NCI-H2107 treated with DMSO at 0.1 percent for 48 hours (cell line): ENCODE data around the gene SUOX.
"Not testable (repeated sequence)": the region's sequence is repeated elsewhere in the genome, so short reads cannot be mapped to it uniquely, and the experiment has no call there.

Experiments used
- DNase-seq: peaks from one replicate; lab custom pipeline; 2025; ENCODE audit not compliant: unreplicated experiment; lab: John Stamatoyannopoulos, UW

SUOX gene

GRCh38 chr12:55996715-55997534 lies at the start of gene SUOX:
Gene SUOX, plus strand, starts transcription at chr12:55997276. Its CDS starts 4,946 bp downstream, at chr12:56002222.
- peak; percentile 88 for DNase-seq

GRCh38 chr12:55955344-55955743 lies 41.7 kb upstream of the SUOX start:
- DNase-seq = no peak

GRCh38 chr12:55955800-55956508 lies 41.1 kb upstream of the SUOX start:
- no peak for DNase-seq

- no peak for DNase-seq
Measured at GRCh38 chr12:55957106-55957859, 39.8 kb upstream of the SUOX start.

GRCh38 chr12:55963760-55964159 lies 33.3 kb upstream of the SUOX start:
- no peak for DNase-seq

GRCh38 chr12:55965240-55965639 lies 31.8 kb upstream of the SUOX start:
- DNase-seq = no peak

- no peak for DNase-seq
Measured at GRCh38 chr12:55965941-55966407, 31.1 kb upstream of the SUOX start, which contains the start of gene PMEL. Gene PMEL, minus strand, starts transcription at chr12:55966042. Its CDS starts 31 bp downstream, at chr12:55966011.

- DNase-seq = peak; percentile 64
Measured at GRCh38 chr12:55966408-55967281, 30.4 kb upstream of the SUOX start, which contains the start of gene CDK2. Gene CDK2, plus strand, starts transcription at chr12:55966830. Its CDS starts 179 bp downstream, at chr12:55967009.

- no peak for DNase-seq
Measured at GRCh38 chr12:55969356-55969755, 27.7 kb upstream of the SUOX start.

- DNase-seq = no peak
Measured at GRCh38 chr12:55970775-55971174, 26.3 kb upstream of the SUOX start.

GRCh38 chr12:55972042-55972441 lies 25.0 kb upstream of the SUOX start:
- DNase-seq = no peak

- DNase-seq = no peak
Measured at GRCh38 chr12:55972456-55972855, 24.6 kb upstream of the SUOX start.

- DNase-seq = peak; percentile 62
Measured at GRCh38 chr12:55972911-55973598, 24.0 kb upstream of the SUOX start.

GRCh38 chr12:55973599-55974307 lies 23.3 kb upstream of the SUOX start, which contains the start of gene RAB5B:
Gene RAB5B, plus strand, starts transcription at chr12:55974078. Its CDS starts 12,883 bp downstream, at chr12:55986961.
- peak; percentile 99 for DNase-seq

GRCh38 chr12:55974308-55974730 lies 22.8 kb upstream of the SUOX start:
- no peak for DNase-seq

GRCh38 chr12:55978393-55978792 lies 18.7 kb upstream of the SUOX start:
- no peak for DNase-seq

- DNase-seq = no peak
Measured at GRCh38 chr12:55979069-55979468, 18.0 kb upstream of the SUOX start.

- DNase-seq = not testable (repeated sequence)
Measured at GRCh38 chr12:55981882-55982281, 15.2 kb upstream of the SUOX start.
